ENCODE results near the gene NOS1AP.

DNA sequence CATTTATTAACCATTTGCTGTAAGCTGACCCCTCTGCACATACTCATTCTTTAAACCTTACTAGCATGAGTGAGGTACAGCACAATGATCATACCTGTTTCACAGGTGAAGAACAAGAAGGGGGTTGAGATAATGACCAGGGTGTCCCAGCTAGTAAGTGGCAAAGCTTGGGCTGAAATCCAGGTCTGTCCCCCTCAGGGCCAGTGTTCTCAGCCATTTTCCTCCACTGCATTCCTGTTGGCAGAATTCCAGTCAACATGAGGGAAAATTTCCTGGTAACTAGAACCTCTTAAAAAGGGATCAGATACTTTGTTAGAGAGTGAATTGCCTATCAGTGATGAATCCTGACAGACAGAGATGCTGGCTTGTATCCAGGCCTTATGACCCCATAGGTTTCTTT is 259.0 kb downstream of the NOS1AP start:
- TF ChIP-seq NRF1 (IDR thresholded peaks at IDR 0.05; ENCODE audit: low read depth, low read length) (no peak), TCF12 (IDR thresholded peaks at IDR 0.05) (no peak)

All from SK-N-SH (cell line).